K562 (cell line): ENCODE results near the gene USHBP1. TPM values are rescaled to one million over a fixed set of nuclear protein-coding genes. Genes with fewer than 3 reads are reported as not detected.

Source experiments
- ARNT ChIP-seq, 2 experiments: fragments of 450-650 bp; IDR thresholded peaks; 2 replicates each; pipeline ENCODE4 v1.6.1; 2016; ENCODE audit warnings: mild to moderate bottlenecking in 1 of 2
- CXXC5 ChIP-seq: fragments of 250-450 bp; sonication (Bioruptor Pico); IDR thresholded peaks from 2 replicates; pipeline ENCODE4 v1.8.0; 2022; ENCODE audit warnings: inconsistent platforms, mild to moderate bottlenecking, moderate library complexity
- ILF3 ChIP-seq: fragments of 450-650 bp; IDR thresholded peaks from 2 replicates; pipeline ENCODE4 v1.6.1; 2018; ENCODE audit warnings: antibody characterized with exemption, mild to moderate bottlenecking, moderate library complexity, borderline replicate concordance
- KDM1A ChIP-seq, 2 experiments: fragments of 450-650 bp; IDR thresholded peaks; 2 replicates each; pipeline ENCODE4 v1.6.1; 2016; ENCODE audit warnings: mild to moderate bottlenecking in 2 of 2
- KDM4B ChIP-seq, 2 experiments: fragments of 450-650 bp in 1 of 2; sonication (generic) in 1 of 2; IDR thresholded peaks; 2 replicates each; pipeline ENCODE4 v1.6.1; 2016 to 2017; ENCODE audit warnings: borderline replicate concordance in 2 of 2, antibody characterized with exemption in 1 of 2, low read depth in 1 of 2, mild to moderate bottlenecking in 1 of 2
- MEF2A ChIP-seq: IDR thresholded peaks from 2 replicates; pipeline ENCODE4 v1.6.1; 2011; ENCODE audit warnings: low read depth, mild to moderate bottlenecking, low read length, moderate library complexity; ENCODE audit not compliant: control insufficient read depth
- PHTF2 ChIP-seq: fragments of 250-450 bp; sonication (Bioruptor Pico); IDR thresholded peaks from 2 replicates; pipeline ENCODE4 v1.5.0; 2021; ENCODE audit warnings: mild to moderate bottlenecking
- SIN3B ChIP-seq: fragments of 450-650 bp; IDR thresholded peaks from 2 replicates; pipeline ENCODE4 v1.6.1; 2017; ENCODE audit warnings: low read depth, mild to moderate bottlenecking, moderate library complexity
- TEAD1 ChIP-seq, 2 experiments: fragments of 450-650 bp in 1 of 2; sonication (generic) in 1 of 2; formaldehyde crosslinking; IDR thresholded peaks; 2 replicates each; pipeline versions ENCODE4 v1.4.0 to v1.8.0; 2020 to 2022; ENCODE audit warnings: mild to moderate bottlenecking in 2 of 2, missing genetic modification reagents in 1 of 2
- U2AF1 ChIP-seq: fragments of 200-400 bp; formaldehyde crosslinking; optimal IDR thresholded peaks from 2 replicates; pipeline ENCODE3; 2017; ENCODE audit warnings: mild to moderate bottlenecking, low read depth, low read length, moderate library complexity
- ZNF41 ChIP-seq: fragments of 250-450 bp; sonication (Bioruptor Pico); conservative IDR thresholded peaks from 2 replicates; pipeline ENCODE4 v1.4.0; 2020; ENCODE audit warnings: mild to moderate bottlenecking
- ZNF551 ChIP-seq: fragments of 250-450 bp; sonication (Bioruptor Pico); IDR thresholded peaks from 2 replicates; pipeline ENCODE4 v1.5.0; 2021; ENCODE audit warnings: mild to moderate bottlenecking, moderate library complexity
- ZNF561 ChIP-seq: fragments of 450-650 bp; formaldehyde crosslinking; conservative IDR thresholded peaks from 2 replicates; pipeline ENCODE4 v1.4.0; 2020; ENCODE audit warnings: mild to moderate bottlenecking, moderate library complexity
- polyA plus RNA-seq, 8 experiments: library from polyadenylated mRNA; depleted of rRNA in 4 of 8; stranded (reverse) in 5 of 8; unstranded in 3 of 8; fragments of >200 nt; fragmentation: Nextera tagmentation in 2 of 8; fragmentation: Illumina TruSeq in 1 of 8; extraction: Ambion mirVana in 2 of 8; extraction: Trizol in 1 of 8; gene quantifications; 2 replicates each; pipeline versions ENCODE4 v1.2.1 to v1.2.3, GENCODE V29; 2011 to 2014; ENCODE audit warnings: inconsistent platforms in 1 of 8, missing spikeins in 1 of 8
- total RNA-seq, 7 experiments: library from RNA; depleted of rRNA in 6 of 7; stranded (reverse); fragments of >200 nt in 6 of 7; fragmentation: Illumina TruSeq in 2 of 7; extraction: Trizol in 2 of 7; gene quantifications; 2 replicates each; pipeline versions ENCODE4 v1.2.1 to v1.2.3, GENCODE V29; 2011 to 2021; ENCODE audit warnings: low replicate concordance in 1 of 7
- TF ChIP-seq, protein P1 (sequence below): fragments of 450-650 bp; formaldehyde crosslinking; IDR thresholded peaks from 2 replicates; pipeline ENCODE4 v1.4.0; 2020; ENCODE audit warnings: mild to moderate bottlenecking, moderate library complexity
- TF ChIP-seq, protein P2 (sequence below): fragments of 250-450 bp; sonication (Bioruptor Pico); IDR thresholded peaks from 2 replicates; pipeline ENCODE4 v1.5.0; 2021
- TF ChIP-seq, protein P3 (sequence below): fragments of 450-650 bp; IDR thresholded peaks from 2 replicates; pipeline ENCODE4 v1.6.1; 2016; ENCODE audit warnings: mild to moderate bottlenecking
- TF ChIP-seq, protein P4 (sequence below): fragments of 200-800 bp; sonication (Bioruptor generic); IDR thresholded peaks from 2 replicates; pipeline ENCODE4 v1.6.1; 2016; ENCODE audit warnings: missing genetic modification characterization, missing compliant biosample characterization

USHBP1 gene
- total and polyA plus RNA-seq, 9 of the 15 experiments (the other 6 are each of a cell fraction or from before 2014, with no cell fraction given) = 0.03 to 0.10 (median 0.05) TPM; not detected in 5

DNA sequence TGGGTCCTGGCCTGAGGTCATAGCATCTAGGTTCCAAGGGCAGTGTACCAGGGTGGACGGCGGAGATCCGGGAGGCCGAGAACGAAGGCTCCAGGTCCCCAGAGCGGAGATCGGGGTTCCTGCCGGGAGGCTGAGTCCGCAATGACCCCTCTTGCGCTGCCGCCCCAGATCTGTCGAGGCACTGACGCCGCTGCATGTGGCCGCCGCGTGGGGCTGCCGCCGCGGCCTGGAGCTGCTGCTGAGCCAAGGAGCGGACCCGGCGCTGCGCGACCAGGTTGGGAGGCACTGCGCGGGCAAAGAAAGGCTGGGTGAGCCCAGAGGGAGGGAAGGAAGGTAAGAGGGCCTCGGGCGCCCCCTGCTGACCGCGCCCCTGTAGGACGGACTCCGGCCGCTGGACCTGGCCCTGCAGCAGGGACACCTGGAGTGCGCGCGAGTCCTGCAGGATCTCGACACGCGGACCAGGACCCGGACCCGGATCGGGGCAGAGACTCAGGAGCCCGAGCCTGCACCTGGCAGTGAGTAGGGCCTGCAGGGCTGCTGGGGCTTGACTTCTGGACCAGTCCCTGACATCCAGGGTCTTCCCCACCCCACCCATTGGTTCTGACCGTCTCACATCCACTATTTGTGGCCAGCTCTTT, 18.1 kb upstream of the USHBP1 start (continued):
- TF ChIP-seq ZNF551 (CRISPR knock-in tag) (no peak), MEF2A (no peak), CXXC5 (CRISPR knock-in tag) (peak; percentile 51), SIN3B (peak; percentile 54), ZNF41 (CRISPR knock-in tag) (no peak), KDM1A (IDR thresholded peaks at IDR 0.05) (0 out of 4 replicates have a peak, but pooled peaks of 1 of the 2 experiments have one; percentile 24), ARNT (IDR thresholded peaks at IDR 0.05) (no peak), TEAD1 (CRISPR knock-in tag; IDR thresholded peaks at IDR 0.05) (no peak), PHTF2 (CRISPR knock-in tag) (no peak), U2AF1 (no peak), ZNF561 (CRISPR knock-in tag) (no peak), ILF3 (no peak), KDM4B (IDR thresholded peaks at IDR 0.05; ENCODE audit: borderline replicate concordance in 2 of 2, low read depth in 1 of 2) (no peak)
- TF ChIP-seq, protein P1, sequence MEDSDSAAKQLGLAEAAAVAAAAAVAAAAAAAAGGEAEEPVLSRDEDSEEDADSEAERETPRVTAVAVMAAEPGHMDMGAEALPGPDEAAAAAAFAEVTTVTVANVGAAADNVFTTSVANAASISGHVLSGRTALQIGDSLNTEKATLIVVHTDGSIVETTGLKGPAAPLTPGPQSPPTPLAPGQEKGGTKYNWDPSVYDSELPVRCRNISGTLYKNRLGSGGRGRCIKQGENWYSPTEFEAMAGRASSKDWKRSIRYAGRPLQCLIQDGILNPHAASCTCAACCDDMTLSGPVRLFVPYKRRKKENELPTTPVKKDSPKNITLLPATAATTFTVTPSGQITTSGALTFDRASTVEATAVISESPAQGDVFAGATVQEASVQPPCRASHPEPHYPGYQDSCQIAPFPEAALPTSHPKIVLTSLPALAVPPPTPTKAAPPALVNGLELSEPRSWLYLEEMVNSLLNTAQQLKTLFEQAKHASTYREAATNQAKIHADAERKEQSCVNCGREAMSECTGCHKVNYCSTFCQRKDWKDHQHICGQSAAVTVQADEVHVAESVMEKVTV = peak; percentile 81
- TF ChIP-seq, protein P2, sequence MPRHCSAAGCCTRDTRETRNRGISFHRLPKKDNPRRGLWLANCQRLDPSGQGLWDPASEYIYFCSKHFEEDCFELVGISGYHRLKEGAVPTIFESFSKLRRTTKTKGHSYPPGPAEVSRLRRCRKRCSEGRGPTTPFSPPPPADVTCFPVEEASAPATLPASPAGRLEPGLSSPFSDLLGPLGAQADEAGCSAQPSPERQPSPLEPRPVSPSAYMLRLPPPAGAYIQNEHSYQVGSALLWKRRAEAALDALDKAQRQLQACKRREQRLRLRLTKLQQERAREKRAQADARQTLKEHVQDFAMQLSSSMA (CRISPR knock-in tag) = no peak
- TF ChIP-seq, protein P3, sequence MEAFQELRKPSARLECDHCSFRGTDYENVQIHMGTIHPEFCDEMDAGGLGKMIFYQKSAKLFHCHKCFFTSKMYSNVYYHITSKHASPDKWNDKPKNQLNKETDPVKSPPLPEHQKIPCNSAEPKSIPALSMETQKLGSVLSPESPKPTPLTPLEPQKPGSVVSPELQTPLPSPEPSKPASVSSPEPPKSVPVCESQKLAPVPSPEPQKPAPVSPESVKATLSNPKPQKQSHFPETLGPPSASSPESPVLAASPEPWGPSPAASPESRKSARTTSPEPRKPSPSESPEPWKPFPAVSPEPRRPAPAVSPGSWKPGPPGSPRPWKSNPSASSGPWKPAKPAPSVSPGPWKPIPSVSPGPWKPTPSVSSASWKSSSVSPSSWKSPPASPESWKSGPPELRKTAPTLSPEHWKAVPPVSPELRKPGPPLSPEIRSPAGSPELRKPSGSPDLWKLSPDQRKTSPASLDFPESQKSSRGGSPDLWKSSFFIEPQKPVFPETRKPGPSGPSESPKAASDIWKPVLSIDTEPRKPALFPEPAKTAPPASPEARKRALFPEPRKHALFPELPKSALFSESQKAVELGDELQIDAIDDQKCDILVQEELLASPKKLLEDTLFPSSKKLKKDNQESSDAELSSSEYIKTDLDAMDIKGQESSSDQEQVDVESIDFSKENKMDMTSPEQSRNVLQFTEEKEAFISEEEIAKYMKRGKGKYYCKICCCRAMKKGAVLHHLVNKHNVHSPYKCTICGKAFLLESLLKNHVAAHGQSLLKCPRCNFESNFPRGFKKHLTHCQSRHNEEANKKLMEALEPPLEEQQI = no peak
- TF ChIP-seq, protein P4, sequence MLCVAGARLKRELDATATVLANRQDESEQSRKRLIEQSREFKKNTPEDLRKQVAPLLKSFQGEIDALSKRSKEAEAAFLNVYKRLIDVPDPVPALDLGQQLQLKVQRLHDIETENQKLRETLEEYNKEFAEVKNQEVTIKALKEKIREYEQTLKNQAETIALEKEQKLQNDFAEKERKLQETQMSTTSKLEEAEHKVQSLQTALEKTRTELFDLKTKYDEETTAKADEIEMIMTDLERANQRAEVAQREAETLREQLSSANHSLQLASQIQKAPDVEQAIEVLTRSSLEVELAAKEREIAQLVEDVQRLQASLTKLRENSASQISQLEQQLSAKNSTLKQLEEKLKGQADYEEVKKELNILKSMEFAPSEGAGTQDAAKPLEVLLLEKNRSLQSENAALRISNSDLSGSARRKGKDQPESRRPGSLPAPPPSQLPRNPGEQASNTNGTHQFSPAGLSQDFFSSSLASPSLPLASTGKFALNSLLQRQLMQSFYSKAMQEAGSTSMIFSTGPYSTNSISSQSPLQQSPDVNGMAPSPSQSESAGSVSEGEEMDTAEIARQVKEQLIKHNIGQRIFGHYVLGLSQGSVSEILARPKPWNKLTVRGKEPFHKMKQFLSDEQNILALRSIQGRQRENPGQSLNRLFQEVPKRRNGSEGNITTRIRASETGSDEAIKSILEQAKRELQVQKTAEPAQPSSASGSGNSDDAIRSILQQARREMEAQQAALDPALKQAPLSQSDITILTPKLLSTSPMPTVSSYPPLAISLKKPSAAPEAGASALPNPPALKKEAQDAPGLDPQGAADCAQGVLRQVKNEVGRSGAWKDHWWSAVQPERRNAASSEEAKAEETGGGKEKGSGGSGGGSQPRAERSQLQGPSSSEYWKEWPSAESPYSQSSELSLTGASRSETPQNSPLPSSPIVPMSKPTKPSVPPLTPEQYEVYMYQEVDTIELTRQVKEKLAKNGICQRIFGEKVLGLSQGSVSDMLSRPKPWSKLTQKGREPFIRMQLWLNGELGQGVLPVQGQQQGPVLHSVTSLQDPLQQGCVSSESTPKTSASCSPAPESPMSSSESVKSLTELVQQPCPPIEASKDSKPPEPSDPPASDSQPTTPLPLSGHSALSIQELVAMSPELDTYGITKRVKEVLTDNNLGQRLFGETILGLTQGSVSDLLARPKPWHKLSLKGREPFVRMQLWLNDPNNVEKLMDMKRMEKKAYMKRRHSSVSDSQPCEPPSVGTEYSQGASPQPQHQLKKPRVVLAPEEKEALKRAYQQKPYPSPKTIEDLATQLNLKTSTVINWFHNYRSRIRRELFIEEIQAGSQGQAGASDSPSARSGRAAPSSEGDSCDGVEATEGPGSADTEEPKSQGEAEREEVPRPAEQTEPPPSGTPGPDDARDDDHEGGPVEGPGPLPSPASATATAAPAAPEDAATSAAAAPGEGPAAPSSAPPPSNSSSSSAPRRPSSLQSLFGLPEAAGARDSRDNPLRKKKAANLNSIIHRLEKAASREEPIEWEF (CRISPR knock-in tag) = no peak
